IPS DF 6.9 (cell line): Measurements from ENCODE around the gene TUBGCP5.

Source experiments
- DNase-seq: peaks from one replicate; pipeline ENCODE4 v3.0.0-alpha.2; 2013; ENCODE audit warnings: low read depth, low spot score
- H3K27ac ChIP-seq: one replicate; pipeline ENCODE4 v1.5.1; 2013; ENCODE audit warnings: low read length, control low read depth
- H3K27me3 ChIP-seq: 2 replicates; pipeline ENCODE4 v1.6.1; 2013; ENCODE audit warnings: mild to moderate bottlenecking, low read length; ENCODE audit not compliant: control insufficient read depth, insufficient read depth
- H3K36me3 ChIP-seq: 2 replicates; pipeline ENCODE4 v1.6.1; 2013; ENCODE audit warnings: low read length; ENCODE audit not compliant: control insufficient read depth, insufficient read depth
- H3K4me1 ChIP-seq: 2 replicates; pipeline ENCODE4 v1.6.1; 2013; ENCODE audit warnings: low read length; ENCODE audit not compliant: control insufficient read depth, insufficient read depth
- H3K4me3 ChIP-seq: 2 replicates; pipeline ENCODE4 v1.5.1; 2013; ENCODE audit warnings: mild to moderate bottlenecking, low read length
- H3K9me3 ChIP-seq: 2 replicates; pipeline ENCODE4 v1.6.1; 2013; ENCODE audit warnings: low read length, inconsistent platforms; ENCODE audit not compliant: control insufficient read depth, insufficient read depth
- WGBS: extraction: QIAGEN DNeasy Blood & Tissue Kit; methylation state at CpG from one replicate; pipeline ENCODE4 v1.1.7; 2013; ENCODE audit warnings: mixed read lengths, missing lambda C conversion rate; ENCODE audit not compliant: insufficient read length, insufficient coverage; 5-methylcytosine and 5-hydroxymethylcytosine counted together

Gene TUBGCP5

DNA sequence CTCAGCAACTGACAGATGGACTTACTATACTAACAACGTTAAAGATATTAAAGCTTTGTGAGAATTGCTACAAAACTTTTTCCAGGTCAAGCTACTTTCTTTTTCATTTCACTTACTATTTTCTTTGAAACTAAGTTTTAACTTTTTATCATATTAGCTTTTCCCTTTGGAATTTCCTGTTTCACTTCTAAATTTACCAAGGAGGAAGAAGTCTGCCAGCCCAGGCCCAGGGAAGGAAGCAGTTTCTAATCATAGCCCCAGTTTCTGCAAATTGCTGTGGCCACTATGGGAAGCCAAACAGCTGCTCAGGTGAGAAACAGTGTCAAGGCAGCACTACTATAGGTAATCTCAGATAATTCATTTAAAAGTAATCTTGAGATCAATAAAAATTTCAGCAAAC, 77.6 kb downstream of the TUBGCP5 start:
- H3K9me3 ChIP-seq = no peaks in the 10 kb centered on the region
- DNase-seq = no peak
- H3K36me3 ChIP-seq = no peaks in the 10 kb centered on the region
- no peak overlapping the region for H3K27ac ChIP-seq
- no peak overlapping the region for H3K4me3 ChIP-seq
- no peaks in the 10 kb centered on the region for H3K27me3 ChIP-seq
- H3K4me1 ChIP-seq = no peaks in the 10 kb centered on the region; the same call in 1 of the 2 replicates
- WGBS = no CpG with 5 or more reads among the region's 1 CpG

DNA sequence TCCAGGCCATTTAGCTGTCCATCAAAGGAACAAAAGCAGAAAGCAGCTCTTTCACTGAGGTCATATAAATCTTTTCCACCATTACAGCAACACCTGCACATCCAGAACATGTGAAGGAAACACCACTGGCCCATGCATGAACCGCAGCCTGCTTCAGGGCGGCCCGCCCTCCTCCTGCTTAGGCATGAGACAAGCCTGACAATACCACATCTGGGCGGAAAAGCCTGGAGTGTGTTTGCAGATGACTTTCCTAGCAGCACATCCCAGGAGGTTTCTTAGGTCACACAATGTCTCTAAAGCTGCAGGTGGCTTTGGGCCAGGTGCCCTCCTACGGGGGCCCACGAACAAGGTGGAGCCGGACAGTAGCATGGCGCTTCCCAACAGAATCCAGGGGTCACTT, 78.8 kb downstream of the TUBGCP5 start:
- Histone ChIP-seq H3K4me1 (no peaks in the 10 kb centered on the region; the same call in 1 of the 2 replicates), H3K36me3 (no peaks in the 10 kb centered on the region), H3K4me3 (no peak overlapping the region), H3K27ac (no peak overlapping the region), H3K9me3 (no peaks in the 10 kb centered on the region), H3K27me3 (no peaks in the 10 kb centered on the region)
- no peak for DNase-seq
- no CpG with 5 or more reads among the region's 8 CpGs for WGBS

DNA sequence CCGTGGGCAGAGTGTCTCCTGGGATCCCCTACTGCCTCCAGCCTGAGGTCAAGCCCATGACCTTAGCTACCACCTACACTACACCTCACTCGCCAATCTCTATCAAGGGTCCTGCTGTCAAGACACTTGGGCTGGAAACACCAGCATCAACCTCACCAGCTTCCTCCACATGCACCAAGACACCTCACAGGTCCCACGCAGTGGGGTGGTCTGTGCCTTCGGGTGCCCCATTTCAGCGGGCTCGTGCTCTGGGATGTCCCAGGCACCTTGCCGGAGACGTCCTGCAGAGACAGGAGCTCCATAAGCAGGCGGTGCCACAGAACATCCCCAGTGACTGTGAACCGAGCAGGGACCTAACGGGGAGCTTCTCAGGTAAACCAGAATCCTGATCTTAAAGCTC, 79.2 kb downstream of the TUBGCP5 start:
- no peak overlapping the region for H3K27ac ChIP-seq
- WGBS = no CpG with 5 or more reads among the region's 11 CpGs
- no peaks in the 10 kb centered on the region; the same call in 1 of the 2 replicates for H3K4me1 ChIP-seq
- H3K27me3 ChIP-seq = no peaks in the 10 kb centered on the region
- no peak overlapping the region for H3K4me3 ChIP-seq
- H3K36me3 ChIP-seq = no peaks in the 10 kb centered on the region
- no peak for DNase-seq
- H3K9me3 ChIP-seq = no peaks in the 10 kb centered on the region

DNA sequence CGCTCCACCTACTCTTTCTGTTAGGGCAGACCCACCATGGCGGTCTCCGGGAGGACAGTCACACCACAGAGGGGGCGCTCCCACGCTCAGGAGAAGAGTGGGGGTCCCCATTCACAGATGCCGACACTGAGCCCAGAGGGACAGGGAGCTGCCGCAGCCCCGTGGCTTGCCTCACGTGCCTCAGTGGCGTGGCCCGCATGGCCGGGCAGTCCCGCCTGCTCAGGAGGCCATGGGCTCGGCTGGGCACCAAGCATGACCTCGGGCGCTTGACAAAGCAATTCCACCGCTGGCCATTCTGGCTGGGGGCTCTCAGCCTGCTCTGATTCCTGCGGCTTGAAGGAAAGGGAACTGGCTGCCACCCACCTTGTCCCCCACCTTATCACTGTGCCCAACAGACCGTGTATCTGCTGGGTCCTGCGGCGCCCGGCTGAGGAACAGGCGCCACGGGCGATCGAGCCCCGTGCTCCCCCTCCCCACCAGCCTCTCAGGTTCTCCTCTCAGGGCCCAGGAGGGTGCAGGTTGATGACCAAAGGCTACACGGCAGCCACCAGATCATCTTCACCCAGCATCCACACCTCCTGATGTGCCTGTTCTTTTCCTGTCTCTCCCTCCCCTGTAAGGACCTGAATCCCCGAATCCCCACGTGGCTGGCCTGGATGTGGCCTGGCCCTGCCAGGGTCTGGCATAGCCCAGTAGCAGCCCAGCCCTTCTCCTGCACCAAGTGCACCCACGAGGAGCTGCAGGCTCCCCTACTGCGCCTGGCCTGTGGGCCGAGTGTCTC, 79.9 kb downstream of the TUBGCP5 start:
- no peak for DNase-seq
- H3K27me3 ChIP-seq = peaks cover 4% of the 10 kb centered on the region
- no peaks in the 10 kb centered on the region for H3K36me3 ChIP-seq
- WGBS = no CpG with 5 or more reads among the region's 33 CpGs
- H3K4me1 ChIP-seq = no peaks in the 10 kb centered on the region; the same call in 1 of the 2 replicates
- no peak overlapping the region for H3K27ac ChIP-seq
- H3K9me3 ChIP-seq = no peaks in the 10 kb centered on the region
- no peak overlapping the region for H3K4me3 ChIP-seq

DNA sequence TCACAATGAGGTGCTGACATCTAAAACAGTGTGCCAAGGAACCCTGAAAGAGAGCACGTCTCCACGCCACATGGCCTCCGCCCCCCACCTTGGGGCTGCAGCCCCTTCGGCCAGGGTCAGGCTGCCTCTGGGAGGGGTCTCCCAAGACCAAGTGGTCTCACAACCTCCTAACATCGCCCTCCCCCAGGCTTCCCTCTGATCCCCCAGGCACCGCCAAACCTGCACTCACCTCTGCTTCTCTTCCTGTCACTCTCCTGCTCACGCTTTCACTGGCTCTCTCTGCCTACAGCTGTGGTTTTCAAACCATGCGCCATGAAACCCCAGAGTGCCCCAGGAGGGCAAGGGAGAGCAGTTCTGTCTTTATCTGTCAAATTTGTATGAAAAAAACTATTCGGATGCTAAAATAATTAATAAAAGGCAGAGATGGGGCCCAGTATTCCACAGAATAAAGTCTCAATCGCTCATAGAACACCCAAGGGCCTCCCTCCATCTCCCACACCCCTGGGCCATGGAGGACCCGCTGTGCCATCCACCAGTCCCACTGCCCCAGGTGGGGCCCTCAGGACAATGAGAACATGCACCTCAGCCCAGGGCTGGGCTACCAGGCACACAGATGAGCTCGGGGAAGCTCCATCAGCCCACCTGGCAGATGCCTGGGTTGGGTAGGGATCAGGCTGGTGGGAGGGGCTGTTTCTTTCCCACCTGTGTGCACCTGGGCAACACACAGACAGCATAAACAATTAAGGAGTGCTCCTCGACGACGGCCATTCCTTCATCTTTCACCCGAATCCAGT, 80.7 kb downstream of the TUBGCP5 start:
- Histone ChIP-seq H3K4me1 (peaks cover 1% of the 10 kb centered on the region; the same call in 1 of the 2 replicates), H3K36me3 (no peaks in the 10 kb centered on the region), H3K9me3 (no peaks in the 10 kb centered on the region), H3K4me3 (no peak overlapping the region), H3K27me3 (peaks cover 4% of the 10 kb centered on the region), H3K27ac (no peak overlapping the region)
- DNase-seq = no peak
- no CpG with 5 or more reads among the region's 16 CpGs for WGBS

DNA sequence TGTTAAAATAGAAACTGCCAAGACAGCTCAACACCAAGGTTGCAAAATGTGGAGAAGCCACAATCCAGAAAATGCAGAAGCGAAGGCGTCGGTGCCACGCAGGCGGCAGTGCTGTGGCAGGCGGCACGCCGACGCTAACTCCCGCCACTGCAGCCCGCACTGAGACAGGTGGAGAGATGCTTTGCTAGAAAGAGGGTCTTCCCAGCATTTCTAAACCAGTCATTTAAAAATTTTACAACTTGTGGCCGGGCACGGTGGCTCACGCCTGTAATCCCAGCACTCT, 82.5 kb downstream of the TUBGCP5 start:
- no peak for DNase-seq
- Histone ChIP-seq H3K27ac (no peak overlapping the region), H3K9me3 (no peaks in the 10 kb centered on the region), H3K27me3 (peaks cover 5% of the 10 kb centered on the region), H3K36me3 (no peaks in the 10 kb centered on the region), H3K4me3 (no peak overlapping the region), H3K4me1 (peaks cover 6% of the 10 kb centered on the region; the same call in 1 of the 2 replicates)
- no CpG with 5 or more reads among the region's 14 CpGs for WGBS

DNA sequence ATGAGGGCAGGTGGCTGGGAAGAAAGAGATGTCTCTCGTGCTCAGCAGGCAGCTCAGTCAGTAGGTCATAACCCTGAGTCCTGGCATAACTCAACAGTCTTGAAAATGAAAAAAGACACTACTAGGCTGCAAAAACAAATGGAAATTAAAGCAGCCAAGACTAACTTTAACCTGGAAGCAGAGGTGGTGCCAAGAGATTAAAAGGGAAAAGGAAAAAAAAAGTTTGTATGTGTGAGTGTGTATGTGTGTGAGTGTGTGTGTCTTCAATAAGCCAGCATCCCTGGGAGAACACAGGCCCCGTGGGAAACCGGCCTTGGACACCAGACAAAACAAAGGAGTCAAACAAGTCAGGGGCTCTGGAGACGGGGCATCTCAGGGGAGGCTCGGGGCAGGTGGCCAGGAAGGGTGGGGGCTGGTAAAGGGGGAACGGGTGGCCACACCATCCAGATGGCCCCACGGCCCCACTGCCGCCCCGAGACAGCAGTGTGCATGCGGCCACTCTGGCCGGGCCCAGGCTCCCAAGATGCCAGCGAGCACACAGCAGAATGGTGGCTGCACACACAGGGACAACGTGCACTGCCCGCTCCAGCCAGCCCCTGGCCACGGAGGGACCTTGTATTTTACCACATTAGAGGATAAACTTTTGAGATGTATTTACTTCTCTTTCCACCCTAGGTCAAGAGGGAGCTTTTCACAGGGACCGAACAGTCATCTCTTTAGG, 83.0 kb downstream of the TUBGCP5 start:
- Histone ChIP-seq H3K27ac (no peak overlapping the region), H3K4me3 (no peak overlapping the region), H3K9me3 (no peaks in the 10 kb centered on the region), H3K4me1 (peaks cover 6% of the 10 kb centered on the region; the same call in 1 of the 2 replicates), H3K36me3 (no peaks in the 10 kb centered on the region), H3K27me3 (peaks cover 5% of the 10 kb centered on the region)
- DNase-seq = no peak
- WGBS = no CpG with 5 or more reads among the region's 16 CpGs

DNA sequence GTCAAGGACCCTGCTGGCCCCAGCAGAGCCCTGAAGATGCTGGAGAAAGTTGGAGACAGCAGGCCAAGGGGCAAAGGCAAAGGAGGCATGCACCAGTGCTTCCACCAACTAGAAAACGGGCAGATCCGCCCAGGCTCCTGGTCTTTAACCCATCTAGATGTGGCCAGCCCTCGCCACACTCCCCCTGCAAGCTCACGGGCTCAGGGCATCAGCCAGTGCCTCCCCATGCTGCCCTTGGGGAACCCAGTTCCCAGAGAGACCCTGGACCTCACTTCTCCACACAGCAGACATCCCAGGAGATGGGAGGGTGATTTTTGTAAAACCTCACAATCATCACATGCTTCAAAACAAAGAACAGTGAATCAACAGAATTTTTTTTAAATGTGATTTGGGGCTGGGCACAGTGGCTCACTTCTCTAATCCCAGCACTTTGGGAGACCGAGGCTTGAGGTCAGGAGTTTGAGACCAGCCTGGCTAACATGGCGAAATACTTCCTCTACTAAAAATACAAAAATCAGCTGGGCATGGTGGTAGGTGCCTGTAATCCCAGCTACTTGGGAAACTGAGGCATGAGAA, 83.7 kb downstream of the TUBGCP5 start:
- Histone ChIP-seq H3K36me3 (no peaks in the 10 kb centered on the region), H3K27me3 (peaks cover 5% of the 10 kb centered on the region), H3K27ac (no peak overlapping the region), H3K9me3 (no peaks in the 10 kb centered on the region), H3K4me3 (no peak overlapping the region), H3K4me1 (peaks cover 8% of the 10 kb centered on the region; the same call in 1 of the 2 replicates)
- no peak for DNase-seq
- no CpG with 5 or more reads among the region's 6 CpGs for WGBS

DNA sequence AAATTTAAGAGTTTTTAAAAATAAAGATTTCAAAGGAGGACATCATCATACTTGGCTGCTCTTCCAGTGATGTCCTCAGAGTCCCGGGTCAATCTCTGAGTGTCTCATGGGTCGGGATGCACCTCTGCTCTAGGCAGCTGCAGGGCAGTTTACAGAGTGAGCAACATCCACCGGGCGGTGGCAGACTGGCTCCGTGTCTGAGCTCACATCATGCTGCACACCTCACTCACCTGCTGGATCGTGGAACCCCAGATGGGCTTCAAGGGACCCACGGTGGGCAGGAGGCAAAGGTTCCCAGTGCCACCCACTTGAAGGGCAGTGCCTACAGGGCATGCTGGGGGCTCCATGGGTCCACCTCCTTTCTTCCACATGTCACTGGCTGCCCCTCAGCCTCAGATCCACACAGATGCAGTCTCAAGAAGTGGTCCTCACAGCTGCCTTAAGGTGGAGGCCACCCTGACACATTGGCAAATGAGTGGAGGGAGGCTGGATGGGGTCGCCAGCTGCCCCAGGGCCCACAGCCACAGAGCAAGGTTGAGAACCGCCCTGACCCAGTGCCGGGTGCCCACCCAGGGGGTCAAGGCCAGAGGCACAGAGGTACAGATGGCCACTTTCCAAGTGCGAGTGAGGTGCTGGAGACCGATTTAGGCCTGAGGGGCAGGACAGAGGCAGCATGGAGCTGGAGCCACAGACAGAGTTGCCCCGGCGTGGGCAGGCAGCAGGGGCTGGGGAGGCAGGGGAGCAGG, 84.4 kb downstream of the TUBGCP5 start:
- WGBS = no CpG with 5 or more reads among the region's 14 CpGs
- H3K9me3 ChIP-seq = no peaks in the 10 kb centered on the region
- H3K36me3 ChIP-seq = no peaks in the 10 kb centered on the region
- H3K27me3 ChIP-seq = peaks cover 5% of the 10 kb centered on the region
- no peak overlapping the region for H3K27ac ChIP-seq
- no peak for DNase-seq
- peaks cover 8% of the 10 kb centered on the region; the same call in 1 of the 2 replicates for H3K4me1 ChIP-seq
- H3K4me3 ChIP-seq = no peak overlapping the region
